ENCODE measurements around the gene SLC39A9. TPM values are rescaled to one million over a fixed set of nuclear protein-coding genes. Genes with fewer than 3 reads are reported as not detected.

The SLC39A9 gene
- polyA plus RNA-seq, 1 donor from 2014 or later: 88.5 TPM

- Histone ChIP-seq H3K9me2 (ENCODE audit: insufficient read depth, low read length) (no peaks in the 10 kb centered on the region), H3K79me2 (replicated peaks; ENCODE audit: insufficient read depth, low read length) (no peaks in the 10 kb centered on the region), H3K4me2 (ENCODE audit: low read length) (no peak overlapping the region), H4K20me1 (ENCODE audit: insufficient read depth) (no peaks in the 10 kb centered on the region), H3K36me3 (ENCODE audit: insufficient read depth, low read length) (no peaks in the 10 kb centered on the region), H3K4me3 (ENCODE audit: low read length) (no peak overlapping the region), H3F3A (ENCODE audit: insufficient read depth, low read length, poor library complexity, severe bottlenecking) (no peaks in the 10 kb centered on the region), H3K27ac (ENCODE audit: low read length) (no peak overlapping the region), H2AFZ (ENCODE audit: low read depth, low read length) (no peak overlapping the region), H3K9me3 (ENCODE audit: low read length) (no peaks in the 10 kb centered on the region), H3K9ac (ENCODE audit: low read length) (no peak overlapping the region), H3K27me3 (ENCODE audit: insufficient read depth, low read depth, low read length) (no peaks in the 10 kb centered on the region)
- TF ChIP-seq RAD21 (conservative IDR thresholded peaks at IDR 0.05): no peak
- no peak for TF ChIP-seq CTCF (IDR thresholded peaks at IDR 0.05; ENCODE audit: poor library complexity, severe bottlenecking)
- no peak for TF ChIP-seq REST (IDR thresholded peaks at IDR 0.05; ENCODE audit: borderline replicate concordance)
- no peak for TF ChIP-seq EP300 (conservative IDR thresholded peaks at IDR 0.05; ENCODE audit: poor library complexity, severe bottlenecking)
- no peak for TF ChIP-seq TAF1 (IDR thresholded peaks at IDR 0.05; ENCODE audit: low read depth)
- TF ChIP-seq EZH2 (IDR thresholded peaks at IDR 0.05; ENCODE audit: borderline replicate concordance, insufficient read depth, low read length, poor library complexity, severe bottlenecking): no peak
- TF ChIP-seq SMC3 (conservative IDR thresholded peaks at IDR 0.05; ENCODE audit: poor library complexity): no peak
- TF ChIP-seq POLR2AphosphoS5 (IDR thresholded peaks at IDR 0.05): no peak
- TF ChIP-seq MXI1 (conservative IDR thresholded peaks at IDR 0.05; ENCODE audit: poor library complexity, severe bottlenecking): no peak
Observed at GRCh38 chr14:69464379-69464778, 65.9 kb downstream of the SLC39A9 start.

- H3K27ac ChIP-seq (ENCODE audit: low read length): no peak overlapping the region
- H3F3A ChIP-seq (ENCODE audit: insufficient read depth, low read length, poor library complexity, severe bottlenecking): no peaks in the 10 kb centered on the region
- no peak overlapping the region for H2AFZ ChIP-seq (ENCODE audit: low read depth, low read length)
- H3K27me3 ChIP-seq (ENCODE audit: insufficient read depth, low read depth, low read length): no peaks in the 10 kb centered on the region
- H4K20me1 ChIP-seq (ENCODE audit: insufficient read depth): no peaks in the 10 kb centered on the region
- H3K9ac ChIP-seq (ENCODE audit: low read length): no peak overlapping the region
- no peaks in the 10 kb centered on the region for H3K36me3 ChIP-seq (ENCODE audit: insufficient read depth, low read length)
- no peak overlapping the region for H3K4me2 ChIP-seq (ENCODE audit: low read length)
- no peaks in the 10 kb centered on the region for H3K9me3 ChIP-seq (ENCODE audit: low read length)
- no peak overlapping the region for H3K4me3 ChIP-seq (ENCODE audit: low read length)
- H3K9me2 ChIP-seq (ENCODE audit: insufficient read depth, low read length): no peaks in the 10 kb centered on the region
- no peak for TF ChIP-seq TAF1 (IDR thresholded peaks at IDR 0.05; ENCODE audit: low read depth)
- no peak for TF ChIP-seq MXI1 (conservative IDR thresholded peaks at IDR 0.05; ENCODE audit: poor library complexity, severe bottlenecking)
- TF ChIP-seq SMC3 (conservative IDR thresholded peaks at IDR 0.05; ENCODE audit: poor library complexity): no peak
- TF ChIP-seq RAD21 (conservative IDR thresholded peaks at IDR 0.05): no peak
- TF ChIP-seq POLR2AphosphoS5 (IDR thresholded peaks at IDR 0.05): no peak
- no peak for TF ChIP-seq EZH2 (IDR thresholded peaks at IDR 0.05; ENCODE audit: borderline replicate concordance, insufficient read depth, low read length, poor library complexity, severe bottlenecking)
- no peak for TF ChIP-seq REST (IDR thresholded peaks at IDR 0.05; ENCODE audit: borderline replicate concordance)
- TF ChIP-seq CTCF (IDR thresholded peaks at IDR 0.05; ENCODE audit: poor library complexity, severe bottlenecking): no peak
- TF ChIP-seq EP300 (conservative IDR thresholded peaks at IDR 0.05; ENCODE audit: poor library complexity, severe bottlenecking): no peak
- H3K79me2 ChIP-seq (replicated peaks; ENCODE audit: insufficient read depth, low read length): no peaks in the 10 kb centered on the region
Observed at GRCh38 chr14:69464829-69465228, 66.3 kb downstream of the SLC39A9 start.
